HTR-8/SVneo (cell line): ENCODE measurements around the gene CDH22.

Experiments used
- DNase-seq: peaks from one replicate; pipeline ENCODE4 v3.0.0; 2011; ENCODE audit warnings: low spot score, mixed read lengths; ENCODE audit not compliant: insufficient read length
- FAIRE-seq: peaks from 2 replicates; lab custom pipeline; 2011; peaks lifted over from hg19 to GRCh38; lab: Jason Lieb, UNC

The CDH22 gene

DNA sequence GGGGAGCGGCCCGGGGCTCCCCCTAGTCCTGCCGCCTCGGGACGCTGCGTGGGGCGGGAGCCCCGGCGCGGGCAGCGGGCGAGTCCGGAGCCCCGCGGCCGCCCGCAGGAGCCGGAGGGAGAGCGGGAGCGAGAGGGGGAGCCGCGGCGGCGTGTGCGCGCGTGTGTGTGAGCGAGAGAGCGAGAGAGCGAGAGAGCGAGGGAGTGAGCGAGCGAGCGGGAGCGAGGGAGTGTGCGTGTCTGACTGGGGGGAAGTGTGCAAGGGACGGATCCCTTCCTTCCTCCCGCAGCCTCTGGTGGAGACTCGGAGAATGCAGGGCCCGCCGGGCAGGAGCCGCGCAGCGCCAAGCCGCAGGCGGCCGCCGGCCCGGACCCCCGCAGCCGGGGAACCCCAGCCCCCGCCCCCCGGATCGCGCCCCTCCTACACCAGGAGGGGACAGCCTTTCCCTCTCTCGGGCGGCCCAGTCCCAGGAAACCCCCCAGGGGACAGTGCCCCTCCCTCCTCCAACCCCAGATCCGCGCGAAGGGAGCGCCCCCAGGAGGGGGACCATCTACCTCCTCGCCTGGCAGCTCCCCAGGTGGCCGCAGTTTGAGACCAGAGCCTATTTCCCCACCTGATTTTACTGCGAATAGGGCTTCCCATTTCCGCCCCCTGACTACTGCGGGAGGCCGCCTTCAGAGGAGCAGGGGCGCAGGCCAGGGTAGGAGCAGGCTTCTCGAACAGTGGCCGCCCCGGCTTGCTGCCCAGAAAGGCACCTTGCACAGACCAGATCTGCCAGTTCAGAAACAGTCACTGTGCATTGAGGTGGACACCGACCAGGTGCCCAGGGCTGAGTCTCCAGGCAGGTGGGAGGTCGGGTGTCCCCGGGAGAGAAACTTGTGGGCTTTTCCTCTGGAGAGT lies at the start of gene CDH22:
Gene CDH22 (minus strand): TSS at position 241 of the 900 bp plus-strand sequence. CDS start 57,204 bp downstream, outside the sequence.
- DNase-seq (peak; percentile 79), FAIRE-seq (peak; percentile 87)

DNA sequence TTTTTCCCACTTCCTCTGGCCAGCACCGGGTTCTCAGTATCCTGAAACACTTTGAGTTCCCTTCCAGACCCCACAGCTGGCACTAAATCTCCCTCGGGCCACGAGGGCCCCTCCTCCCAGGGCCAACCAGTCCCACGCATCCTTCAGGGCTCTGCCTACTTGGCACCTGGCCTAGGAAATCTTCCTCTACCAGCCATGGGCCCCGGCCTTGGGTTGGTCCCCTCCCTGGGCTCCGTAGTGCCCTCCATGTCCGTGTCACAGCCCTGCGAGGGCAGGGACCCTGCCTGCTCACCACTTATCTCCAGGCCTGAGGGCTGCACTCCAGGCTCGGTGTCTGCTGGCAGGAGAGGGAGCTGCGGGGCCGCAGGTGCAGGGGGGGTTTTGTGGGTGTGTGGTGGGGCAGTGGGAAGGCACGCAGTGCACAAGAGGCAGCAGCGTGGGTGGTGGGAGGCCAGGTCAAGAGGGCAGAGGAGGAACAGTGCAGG lies 48.8 kb upstream of the CDH22 start:
- FAIRE-seq (peak; percentile 46), DNase-seq (no peak)

DNA sequence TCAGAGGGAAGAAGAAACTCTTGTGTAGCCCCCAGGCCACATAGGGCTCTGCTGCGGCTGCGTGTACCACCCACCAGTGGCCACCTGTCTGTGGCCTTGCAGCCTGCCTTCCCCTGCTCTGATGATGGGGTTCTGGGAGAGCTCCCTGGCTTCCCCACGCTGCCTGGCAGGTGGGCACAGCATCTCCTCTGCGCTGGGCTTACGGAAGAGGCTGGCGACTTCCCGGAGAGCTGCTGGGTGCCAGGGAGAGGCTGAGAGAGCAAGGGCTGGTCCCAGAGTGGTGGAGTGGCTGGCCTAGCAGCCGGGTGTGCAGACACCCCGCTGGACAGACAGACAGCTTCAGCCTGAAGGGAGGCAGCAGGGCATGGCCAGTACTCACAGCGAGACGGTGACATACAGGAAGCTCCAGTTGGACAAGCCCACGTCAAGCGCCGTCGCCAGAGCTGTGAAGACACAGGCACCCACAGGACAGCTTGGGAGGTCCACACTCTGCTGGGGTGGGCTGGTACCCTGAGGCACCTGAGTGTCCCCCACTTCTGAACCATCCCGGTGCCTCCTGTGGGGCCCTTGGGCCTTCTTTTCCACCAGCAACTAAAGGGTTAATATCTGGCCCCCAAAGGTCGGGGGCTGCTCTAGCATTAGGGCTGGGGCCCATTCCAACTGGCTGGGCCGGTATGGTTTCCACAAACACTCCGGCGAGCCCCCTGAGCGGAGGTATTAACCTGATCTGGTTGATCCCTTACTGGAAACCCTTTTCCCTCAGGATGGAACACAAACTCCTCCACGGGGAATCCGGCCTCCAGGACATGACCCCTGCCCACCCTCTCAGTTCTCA lies 48.1 kb upstream of the CDH22 start:
- FAIRE-seq (peak; percentile 80), DNase-seq (no peak)

- FAIRE-seq (no peak), DNase-seq (no peak)
Measured at GRCh38 chr20:46355778-46356177, 47.5 kb upstream of the CDH22 start.

- FAIRE-seq: peak; percentile 51
Measured at GRCh38 chr20:46354920-46355654, 46.8 kb upstream of the CDH22 start.

GRCh38 chr20:46354207-46354555 lies 45.9 kb upstream of the CDH22 start:
- DNase-seq (no peak), FAIRE-seq (peak; percentile 20)

More at GRCh38 chr20:46354920-46355654, 46.8 kb upstream of the CDH22 start:
- DNase-seq: no peak

- DNase-seq (no peak), FAIRE-seq (no peak)
Measured at GRCh38 chr20:46353500-46354206, 45.4 kb upstream of the CDH22 start.

DNA sequence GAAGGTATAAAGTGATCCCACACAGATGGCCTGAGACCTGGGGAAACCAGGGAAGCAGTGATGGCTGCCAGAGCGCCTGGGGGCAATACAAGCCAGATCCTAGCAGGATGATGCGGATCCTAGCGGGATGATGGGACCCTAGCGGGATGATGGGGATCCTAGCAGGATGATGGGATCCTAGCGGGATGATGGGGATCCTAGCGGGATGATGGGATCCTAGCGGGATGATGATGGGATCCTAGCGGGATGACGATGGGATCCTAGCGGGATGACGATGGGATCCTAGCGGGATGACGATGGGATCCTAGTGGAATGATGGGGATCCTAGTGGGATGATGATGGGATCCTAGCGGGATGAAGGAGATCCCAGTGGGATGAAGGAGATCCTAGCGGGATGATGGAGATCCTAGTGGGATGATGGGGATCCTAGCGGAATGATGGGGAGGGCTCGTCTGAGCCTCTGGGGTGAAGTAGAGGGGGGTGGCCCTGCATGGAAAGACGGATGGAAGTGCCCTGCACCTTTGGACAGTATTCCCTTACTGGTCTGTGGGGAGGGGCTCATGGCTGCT lies 44.2 kb upstream of the CDH22 start:
- FAIRE-seq: no peak
- DNase-seq: no peak

- FAIRE-seq: peak; percentile 13
- DNase-seq: no peak
Measured at GRCh38 chr20:46351357-46352058, 43.2 kb upstream of the CDH22 start.

DNA sequence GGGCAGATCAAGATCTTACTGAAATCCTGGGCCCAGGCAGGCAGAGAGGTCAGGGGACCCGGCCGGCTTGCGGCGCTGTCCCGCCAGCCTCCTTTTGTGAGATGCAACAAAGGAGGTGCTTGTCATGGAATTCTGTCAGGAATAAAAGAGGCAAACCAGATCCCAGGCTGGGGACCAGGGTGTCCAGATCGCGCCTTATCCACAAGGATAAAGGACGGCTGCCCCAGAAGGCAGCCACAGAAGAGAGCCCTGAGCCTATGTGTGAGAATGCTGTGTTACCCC lies 42.6 kb upstream of the CDH22 start:
- FAIRE-seq (no peak), DNase-seq (no peak)

DNA sequence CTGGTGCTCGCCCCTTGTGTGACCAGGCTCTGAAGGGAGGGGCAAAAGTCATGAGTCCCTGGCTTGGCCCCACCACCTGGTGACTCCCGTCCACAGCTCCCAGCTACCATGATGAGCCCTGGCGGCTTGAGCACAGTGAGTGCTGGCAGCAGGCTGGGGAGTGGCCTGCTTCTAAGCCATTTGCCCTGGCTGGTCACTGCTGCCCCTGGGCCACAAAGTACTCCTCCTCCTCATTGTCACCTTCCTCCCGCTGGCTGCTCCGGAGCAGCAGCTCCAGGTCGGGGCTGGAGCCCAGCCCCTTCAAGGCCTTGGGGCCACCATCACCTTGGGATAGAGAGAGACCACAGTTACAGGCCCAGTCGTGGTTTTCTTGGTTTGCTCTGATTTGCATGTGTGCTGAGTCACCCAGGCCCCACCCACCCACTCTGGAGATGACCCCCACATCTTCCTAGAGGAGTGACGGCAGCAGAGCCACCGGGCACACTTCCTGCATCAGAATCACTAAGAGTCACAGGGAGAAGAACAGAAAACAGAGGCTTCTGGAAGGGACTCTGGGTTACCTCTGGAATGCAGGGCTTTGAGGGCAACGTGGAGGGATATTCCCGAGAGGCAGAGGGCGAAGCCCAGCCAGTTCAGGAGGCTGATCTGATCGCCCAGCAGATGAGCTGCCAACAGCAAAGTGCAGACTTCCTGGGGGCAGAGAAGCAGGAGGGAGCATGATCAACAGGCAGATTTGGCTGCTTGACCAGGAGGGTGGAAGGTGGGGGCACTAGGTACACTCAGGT lies 42.1 kb upstream of the CDH22 start:
- FAIRE-seq: peak; percentile 64
- DNase-seq: peak; percentile 95

DNA sequence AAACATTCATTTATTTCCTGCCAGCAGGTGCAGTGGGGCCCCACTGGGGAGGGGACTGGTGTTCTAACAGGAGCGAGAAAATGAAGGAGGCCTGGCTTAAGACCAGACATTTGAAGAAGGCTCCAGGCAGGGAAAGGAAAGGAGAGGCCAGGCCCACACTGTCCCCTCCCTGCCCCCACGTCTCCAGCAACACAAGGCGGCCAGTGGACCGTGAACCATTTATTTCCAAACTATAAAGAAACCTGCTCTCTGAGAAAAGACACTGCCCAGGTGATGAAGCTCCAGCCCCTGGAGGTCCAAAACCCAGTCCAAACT lies 41.4 kb upstream of the CDH22 start:
- no peak for DNase-seq
- FAIRE-seq: no peak

DNA sequence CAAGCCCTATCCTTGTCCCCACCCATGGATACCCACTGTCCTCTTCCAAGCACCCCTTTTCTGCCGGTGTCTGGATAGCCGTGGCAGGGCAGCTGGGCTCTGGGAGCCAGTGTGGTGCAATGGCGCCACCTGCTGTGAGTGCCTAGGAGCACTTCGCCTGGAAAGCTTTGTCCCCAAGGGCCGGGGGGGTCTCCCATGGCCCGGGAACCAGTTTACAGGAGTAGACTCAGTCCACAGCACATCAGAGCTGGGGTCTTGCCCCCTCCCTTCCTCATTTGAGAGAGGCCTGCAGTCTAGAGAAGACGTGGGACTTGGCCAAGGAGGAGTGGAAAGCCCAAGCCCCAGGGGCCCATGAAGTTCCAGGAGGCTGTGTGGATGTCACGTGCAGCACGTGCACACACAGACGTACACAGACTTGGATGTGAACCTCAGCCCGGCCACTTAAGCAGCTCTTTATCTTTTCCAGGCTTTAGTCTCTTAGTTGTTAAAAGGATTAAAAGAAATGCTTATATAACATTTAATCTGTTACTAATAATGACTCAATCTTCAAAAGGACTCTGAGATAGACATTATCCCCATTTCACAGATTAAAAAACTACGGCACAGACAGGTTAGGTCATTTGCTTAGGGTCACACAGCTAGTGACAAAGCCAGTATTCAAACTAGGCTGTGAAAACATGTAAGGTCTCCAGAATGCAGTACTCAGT lies 40.9 kb upstream of the CDH22 start:
- no peak for FAIRE-seq
- peak; percentile 81 for DNase-seq

DNA sequence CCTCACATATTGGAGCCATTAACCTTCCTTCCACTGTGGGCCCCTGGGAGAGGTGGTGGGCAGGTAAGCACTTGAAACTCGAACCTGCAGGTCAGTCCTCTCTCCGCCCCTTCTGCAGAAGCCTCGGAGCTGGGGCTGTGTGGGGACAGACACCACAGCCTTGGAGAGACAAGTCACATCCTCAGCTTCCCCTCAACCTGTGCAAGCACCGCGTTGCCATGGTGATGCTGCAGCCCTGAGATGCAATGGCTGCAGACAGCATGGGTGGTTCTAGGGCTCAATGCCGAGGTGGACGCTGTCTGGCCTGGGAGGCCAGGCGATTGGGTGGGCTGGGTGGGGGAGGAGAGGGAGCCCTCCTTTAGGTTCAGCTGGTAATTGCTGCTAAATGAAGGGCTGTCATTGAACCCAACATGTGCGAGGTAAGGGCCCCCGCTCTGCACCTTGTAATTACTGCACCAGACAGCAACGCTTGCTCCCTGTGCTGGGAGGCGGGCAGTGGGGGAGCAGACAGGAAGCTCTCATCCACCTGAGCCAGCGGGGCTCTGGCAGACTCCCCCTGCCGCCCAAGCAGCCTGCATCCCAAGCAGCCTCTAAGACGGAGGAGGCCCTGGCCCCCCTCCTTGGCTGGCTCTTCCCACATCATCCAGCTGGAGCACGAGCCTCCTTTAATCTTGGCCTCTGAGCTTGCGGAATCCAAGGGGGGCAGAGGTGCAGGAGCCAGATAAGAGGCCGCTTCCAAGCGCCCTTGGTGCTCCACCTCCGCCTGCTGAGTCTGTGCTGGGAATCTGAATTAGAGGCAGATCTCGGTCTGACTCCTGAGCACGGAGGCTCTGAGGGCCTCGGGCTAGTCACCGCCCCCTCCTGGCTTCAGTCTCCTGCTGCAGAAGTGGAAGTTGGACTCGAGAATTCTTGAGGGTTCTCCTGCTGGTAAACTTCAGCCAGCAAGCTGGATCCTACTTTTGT lies 39.8 kb upstream of the CDH22 start:
- FAIRE-seq (peak; percentile 9), DNase-seq (no peak)

GRCh38 chr20:46346770-46347169 lies 38.5 kb upstream of the CDH22 start:
- FAIRE-seq: peak; percentile 72
- no peak for DNase-seq

- DNase-seq (no peak), FAIRE-seq (peak; percentile 99)
Measured at GRCh38 chr20:46344488-46345162, 36.3 kb upstream of the CDH22 start.
